Smooth muscle cell (in vitro differentiated cells): ENCODE results near the gene FOXP4. TPM values are rescaled to one million over a fixed set of nuclear protein-coding genes. Genes with fewer than 3 reads are reported as not detected.

Source experiments
- DNase-seq: peaks from one replicate; lab custom pipeline; 2025; ENCODE audit not compliant: unreplicated experiment; lab: John Stamatoyannopoulos, UW
- H2AFZ ChIP-seq: fragments of 200-600 bp; sonication (generic); 2 replicates; pipeline ENCODE4 v1.6.0; 2016; ENCODE audit warnings: antibody characterized with exemption, low read depth, mild to moderate bottlenecking
- H3F3A ChIP-seq: fragments of 200-600 bp; sonication (generic); 2 replicates; pipeline ENCODE4 v1.6.0; 2017; ENCODE audit warnings: antibody characterized with exemption, low read depth
- H3K27ac ChIP-seq: fragments of 200-600 bp; sonication (generic); 2 replicates; pipeline ENCODE4 v1.5.1; 2016; ENCODE audit warnings: low read depth, mild to moderate bottlenecking
- H3K27me3 ChIP-seq: fragments of 200-600 bp; sonication (generic); 2 replicates; pipeline ENCODE4 v1.6.1; 2016; ENCODE audit warnings: low read depth, mild to moderate bottlenecking
- H3K36me3 ChIP-seq: fragments of 200-600 bp; sonication (generic); 2 replicates; pipeline ENCODE4 v1.5.1; 2016; ENCODE audit warnings: low read depth
- H3K4me1 ChIP-seq: fragments of 200-600 bp; sonication (generic); 2 replicates; pipeline ENCODE4 v1.5.1; 2016; ENCODE audit warnings: low read depth
- H3K4me2 ChIP-seq: fragments of 200-600 bp; sonication (generic); 2 replicates; pipeline ENCODE4 v1.6.0; 2016; ENCODE audit warnings: mild to moderate bottlenecking
- H3K4me3 ChIP-seq: fragments of 200-600 bp; sonication (generic); 2 replicates; pipeline ENCODE4 v1.5.1; 2016; ENCODE audit warnings: mild to moderate bottlenecking
- H3K79me2 ChIP-seq: fragments of 200-600 bp; sonication (generic); 2 replicates; pipeline ENCODE4 v1.6.0; 2016; ENCODE audit warnings: low read depth, mild to moderate bottlenecking
- H3K9ac ChIP-seq: fragments of 200-600 bp; sonication (generic); 2 replicates; pipeline ENCODE4 v1.6.0; 2016; ENCODE audit warnings: low read depth
- H3K9me3 ChIP-seq: fragments of 200-600 bp; sonication (generic); replicated peaks from 2 replicates; pipeline ENCODE4 v1.5.1; 2016; ENCODE audit warnings: low read depth
- H4K20me1 ChIP-seq: fragments of 200-600 bp; sonication (generic); 2 replicates; pipeline ENCODE4 v1.6.0; 2016; ENCODE audit warnings: low read depth
- CTCF ChIP-seq: fragments of 200-600 bp; sonication (generic); IDR thresholded peaks from 2 replicates; pipeline ENCODE4 v1.5.1; 2017; ENCODE audit warnings: borderline replicate concordance, mild to moderate bottlenecking, antibody characterized with exemption; ENCODE audit not compliant: insufficient read depth, poor library complexity, severe bottlenecking
- WGBS: methylation state at CpG from one replicate; pipeline ENCODE4 v1.1.7; 2016; ENCODE audit warnings: low lambda C conversion rate; 5-methylcytosine and 5-hydroxymethylcytosine counted together
- polyA plus RNA-seq: library from polyadenylated mRNA; unstranded; fragments of >200 nt; fragmentation: Nextera tagmentation; extraction: Ambion mirVana; gene quantifications from 2 replicates; pipeline ENCODE4 v1.2.1, GENCODE V29; 2016
- total RNA-seq: library from RNA; depleted of rRNA; stranded (reverse); fragments of >200 nt; gene quantifications from 2 replicates; pipeline ENCODE4 v1.2.3, GENCODE V29; 2014

FOXP4 gene
- total and polyA plus RNA-seq, 2 experiments from 2014 or later: 5.3 to 31.9 TPM

DNA sequence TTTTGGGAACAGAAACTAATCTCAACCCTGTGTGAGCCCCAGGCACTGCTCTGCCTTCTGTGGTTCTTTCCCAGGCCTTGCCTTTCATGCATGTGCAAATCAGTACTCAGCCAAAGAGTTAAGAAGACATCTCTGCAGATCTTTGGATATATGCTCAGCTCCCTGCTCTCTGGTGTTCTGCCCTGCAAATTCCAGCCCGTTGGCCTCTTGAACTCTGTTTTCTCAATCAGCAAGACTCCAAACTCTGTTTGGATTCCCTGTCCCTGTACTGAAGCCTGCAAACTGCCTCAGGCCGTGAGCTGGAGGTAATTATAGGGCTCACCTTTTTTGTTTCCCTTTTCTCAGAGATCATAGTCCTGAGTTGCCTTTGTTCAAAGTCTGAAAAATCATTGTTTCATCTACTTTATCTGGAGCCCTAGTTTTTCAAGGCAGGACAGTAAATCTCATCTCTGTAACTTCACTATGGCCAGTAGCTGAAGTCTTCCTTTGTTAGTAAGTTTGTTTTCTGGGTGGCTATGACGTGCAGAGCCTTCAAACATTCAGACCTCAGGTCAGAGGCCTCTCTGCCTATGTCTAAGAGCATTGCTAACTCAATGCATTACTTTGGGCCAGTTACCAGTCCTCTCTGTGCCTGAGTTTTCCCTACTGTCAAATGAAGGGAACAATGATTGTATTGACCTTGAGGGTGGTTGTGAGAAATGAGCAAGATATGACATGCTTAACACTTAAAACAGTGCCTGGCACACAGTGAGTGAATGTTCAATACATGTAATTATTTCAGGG, 76.2 kb downstream of the FOXP4 start:
- no peaks in the 10 kb centered on the region for H3K36me3 ChIP-seq
- H3K79me2 ChIP-seq: no peaks in the 10 kb centered on the region
- H3K4me2 ChIP-seq: no peak overlapping the region
- peak overlapping the region; percentile 57 for H3K27ac ChIP-seq
- peaks cover 3% of the 10 kb centered on the region for H3K9me3 ChIP-seq
- peaks cover 5% of the 10 kb centered on the region for H3F3A ChIP-seq
- H3K4me1 ChIP-seq: peaks cover 6% of the 10 kb centered on the region
- no peak overlapping the region for H2AFZ ChIP-seq
- H4K20me1 ChIP-seq: no peaks in the 10 kb centered on the region
- H3K9ac ChIP-seq: no peak overlapping the region
- TF ChIP-seq CTCF: no peak
- H3K27me3 ChIP-seq: no peaks in the 10 kb centered on the region
- no peak for DNase-seq
- H3K4me3 ChIP-seq: no peak overlapping the region
- WGBS: 32% methylated on average over 3 of the region's 3 CpGs

- no peaks in the 10 kb centered on the region for H3K79me2 ChIP-seq
- WGBS: 82% methylated on average over 6 of the region's 6 CpGs
- no peaks in the 10 kb centered on the region for H4K20me1 ChIP-seq
- H3F3A ChIP-seq: peaks cover 5% of the 10 kb centered on the region
- DNase-seq: no peak
- H3K9ac ChIP-seq: no peak overlapping the region
- no peak overlapping the region for H3K4me2 ChIP-seq
- no peak overlapping the region for H3K27ac ChIP-seq
- H2AFZ ChIP-seq: no peak overlapping the region
- TF ChIP-seq CTCF: no peak
- peaks cover 3% of the 10 kb centered on the region for H3K9me3 ChIP-seq
- H3K4me3 ChIP-seq: no peak overlapping the region
- H3K36me3 ChIP-seq: no peaks in the 10 kb centered on the region
- H3K27me3 ChIP-seq: no peaks in the 10 kb centered on the region
- peaks cover 6% of the 10 kb centered on the region for H3K4me1 ChIP-seq
Observed at GRCh38 chr6:41623330-41623729, 77.1 kb downstream of the FOXP4 start.

DNA sequence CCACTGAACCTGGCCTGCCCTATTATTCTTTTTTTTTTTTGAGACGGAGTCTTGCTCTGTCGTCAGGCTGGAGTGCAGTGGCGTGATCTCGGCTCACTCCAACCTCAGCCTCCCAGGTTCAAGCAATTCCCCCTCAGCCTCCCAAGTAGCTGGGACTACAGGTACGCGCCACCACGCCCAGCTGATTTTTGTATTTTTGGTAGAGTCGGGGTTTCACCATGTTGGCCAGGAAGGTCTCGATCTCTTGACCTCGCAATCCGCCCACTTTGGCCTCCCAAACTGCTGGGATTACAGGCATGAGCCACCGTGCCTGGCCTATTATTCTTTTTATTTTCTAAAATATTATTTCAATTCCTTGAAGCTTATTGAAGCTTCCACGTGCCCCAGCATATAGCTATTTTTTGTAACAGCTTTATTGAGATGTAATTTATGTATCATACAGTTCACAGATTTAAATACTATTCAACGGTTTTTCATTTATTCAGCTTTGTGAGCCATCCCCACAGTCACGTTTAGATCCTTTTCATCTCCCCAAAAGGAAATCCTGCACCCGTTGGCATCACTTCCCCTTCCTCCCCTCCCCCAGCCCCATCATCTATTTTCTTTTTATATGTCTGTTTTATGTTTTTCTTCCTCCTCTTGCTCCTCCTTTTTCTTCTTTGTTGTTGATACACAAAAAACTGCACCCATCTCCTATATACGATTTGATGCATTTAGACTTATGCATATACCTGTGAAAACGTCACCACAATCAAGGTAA, 78.6 kb downstream of the FOXP4 start:
- Histone ChIP-seq H3K9me3 (peaks cover 3% of the 10 kb centered on the region), H4K20me1 (no peaks in the 10 kb centered on the region), H3K4me1 (peaks cover 6% of the 10 kb centered on the region), H3K27ac (no peak overlapping the region), H3K36me3 (no peaks in the 10 kb centered on the region), H3K4me3 (no peak overlapping the region), H3K9ac (no peak overlapping the region), H3F3A (peaks cover 5% of the 10 kb centered on the region), H3K79me2 (no peaks in the 10 kb centered on the region), H2AFZ (no peak overlapping the region), H3K4me2 (no peak overlapping the region), H3K27me3 (no peaks in the 10 kb centered on the region)
- DNase-seq: no peak
- no peak for TF ChIP-seq CTCF
- whole genome bisulfite sequencing: 93% methylated on average over 18 of the region's 18 CpGs
